Measurements from ENCODE around the gene ARMC3.

- TF ChIP-seq CTCF (IDR thresholded peaks at IDR 0.05; ENCODE audit: low read depth, low read length, poor library complexity, severe bottlenecking) = no peak
- TF ChIP-seq EZH2phosphoT487 (IDR thresholded peaks at IDR 0.05; ENCODE audit: borderline replicate concordance, low read length) = no peak
These were observed 70.2 kb downstream of the ARMC3 start for GRCh38 chr10:22998091-22998490.

Data from DOHH2 (cell line).